ENCODE data around the gene AUTS2. TPM values are rescaled to one million over a fixed set of nuclear protein-coding genes. Genes with fewer than 3 reads are reported as not detected.

AUTS2 gene
- total RNA-seq, 1 experiment from 2014 or later: 256 TPM

DNA sequence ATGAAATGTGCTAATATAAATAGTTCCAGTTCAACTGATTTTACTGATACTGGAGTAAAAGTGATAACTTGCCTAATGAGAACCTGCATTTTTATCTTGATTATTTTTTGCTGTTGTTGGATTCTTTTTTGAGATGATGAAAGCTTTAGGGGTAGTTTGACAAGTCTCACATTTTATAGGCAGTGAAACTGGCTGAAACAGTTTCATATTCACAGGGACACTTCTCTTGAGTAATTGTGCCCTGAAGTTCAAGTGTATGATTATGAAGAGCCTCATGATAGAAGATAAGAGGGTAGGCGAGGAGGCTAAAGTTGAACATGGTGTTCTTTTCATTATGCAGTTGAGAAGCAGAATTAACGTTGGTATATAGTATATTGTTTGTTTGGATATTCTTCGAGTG lies 5.1 kb downstream of the AUTS2 start:
- Histone ChIP-seq H4K8ac (replicated peaks; ENCODE audit: insufficient read length, low read depth, low read length) (no peak overlapping the region), H3K27me3 (ENCODE audit: insufficient read depth, low read length) (peaks cover 82% of the 10 kb centered on the region), H3K9me3 (ENCODE audit: control insufficient read depth, low read depth, low read length) (no peaks in the 10 kb centered on the region), H3K23ac (ENCODE audit: insufficient read length, low read depth, low read length) (no peak overlapping the region), H3T11ph (ENCODE audit: low read length) (no peak overlapping the region), H2AFZ (ENCODE audit: low read length) (no peak overlapping the region), H4K20me1 (ENCODE audit: control insufficient read depth, insufficient read depth, insufficient read length) (no peaks in the 10 kb centered on the region), H2BK15ac (ENCODE audit: low read depth, low read length) (no peak overlapping the region), H3K56ac (ENCODE audit: insufficient read length, low read depth, low read length) (no peak overlapping the region), H3K14ac (ENCODE audit: insufficient read depth, low read length) (no peak overlapping the region), H3K4me2 (ENCODE audit: insufficient read depth, insufficient read length, low read length) (no peak overlapping the region), H3K79me2 (ENCODE audit: insufficient read depth, low read length) (no peaks in the 10 kb centered on the region), H2BK12ac (ENCODE audit: insufficient read length, low read depth, low read length) (no peak overlapping the region), H2AK5ac (ENCODE audit: insufficient read length, low read length) (no peak overlapping the region), H2BK20ac (ENCODE audit: low read depth, low read length, poor library complexity, severe bottlenecking) (no peak overlapping the region), H3K4ac (ENCODE audit: low read depth, low read length) (no peak overlapping the region), H3K79me1 (ENCODE audit: insufficient read depth, low read depth, low read length, poor library complexity, severe bottlenecking) (no peaks in the 10 kb centered on the region), H3K9ac (ENCODE audit: extremely low read depth, insufficient read length, low read length) (no peak overlapping the region), H3K18ac (ENCODE audit: insufficient read length, low read depth, low read length) (no peak overlapping the region), H3K27ac (ENCODE audit: insufficient read length, low read depth, low read length) (no peak overlapping the region), H4K5ac (ENCODE audit: insufficient read length, low read depth, low read length) (no peak overlapping the region), H2BK120ac (ENCODE audit: low read depth, low read length, poor library complexity, severe bottlenecking) (no peak overlapping the region), H3K4me1 (ENCODE audit: insufficient read depth, low read length) (no peaks in the 10 kb centered on the region; the same call in 1 of the 2 replicates), H4K91ac (ENCODE audit: insufficient read length, low read depth, low read length) (no peak overlapping the region), H3K23me2 (ENCODE audit: insufficient read length, low read depth, low read length, poor library complexity, severe bottlenecking) (peaks cover 7% of the 10 kb centered on the region), H2BK5ac (ENCODE audit: insufficient read length, low read length) (no peak overlapping the region)
- Mint-ChIP-seq H3K36me3 (ENCODE audit: insufficient read depth in 1 of 3, low read depth in 3 of 3) (no peaks in the 10 kb centered on the region), H3K4me3 (no peak overlapping the region), H3K27ac (no peak overlapping the region), H3K4me1 (peaks cover under 1 to 12% of the 10 kb centered on the region in 2 experiments; a peak in 3 of 4 replicates), H3K27me3 (ENCODE audit: low read depth) (peaks cover 4% of the 10 kb centered on the region), H3K9me3 (no peaks in the 10 kb centered on the region; a peak in 2 of 5 replicates)
- WGBS (ENCODE audit: extremely low coverage, insufficient read length, low lambda C conversion rate): 100% methylated on average over 2 of the region's 3 CpGs
- DNase-seq: no peak
- TF ChIP-seq, protein P1, sequence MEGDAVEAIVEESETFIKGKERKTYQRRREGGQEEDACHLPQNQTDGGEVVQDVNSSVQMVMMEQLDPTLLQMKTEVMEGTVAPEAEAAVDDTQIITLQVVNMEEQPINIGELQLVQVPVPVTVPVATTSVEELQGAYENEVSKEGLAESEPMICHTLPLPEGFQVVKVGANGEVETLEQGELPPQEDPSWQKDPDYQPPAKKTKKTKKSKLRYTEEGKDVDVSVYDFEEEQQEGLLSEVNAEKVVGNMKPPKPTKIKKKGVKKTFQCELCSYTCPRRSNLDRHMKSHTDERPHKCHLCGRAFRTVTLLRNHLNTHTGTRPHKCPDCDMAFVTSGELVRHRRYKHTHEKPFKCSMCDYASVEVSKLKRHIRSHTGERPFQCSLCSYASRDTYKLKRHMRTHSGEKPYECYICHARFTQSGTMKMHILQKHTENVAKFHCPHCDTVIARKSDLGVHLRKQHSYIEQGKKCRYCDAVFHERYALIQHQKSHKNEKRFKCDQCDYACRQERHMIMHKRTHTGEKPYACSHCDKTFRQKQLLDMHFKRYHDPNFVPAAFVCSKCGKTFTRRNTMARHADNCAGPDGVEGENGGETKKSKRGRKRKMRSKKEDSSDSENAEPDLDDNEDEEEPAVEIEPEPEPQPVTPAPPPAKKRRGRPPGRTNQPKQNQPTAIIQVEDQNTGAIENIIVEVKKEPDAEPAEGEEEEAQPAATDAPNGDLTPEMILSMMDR (conservative IDR thresholded peaks at IDR 0.05): no peak

Measured in H9 (cell line).